Adrenal gland (tissue), 12 donors: ENCODE results near the gene TMEM151B. TPM values are rescaled to one million over a fixed set of nuclear protein-coding genes. Genes with fewer than 3 reads are reported as not detected.

Source experiments
- DNase-seq, 7 donors: peaks; one replicate each; pipeline ENCODE4 v3.0.0-alpha.2; 2019 to 2020
- H3K27ac ChIP-seq, 5 donors: fragments of 200-600 bp; sonication (generic) in 4 of 5; 1 replicate in 3 of 5; 2 replicates in 2 of 5; pipeline versions ENCODE4 v1.5.1 to v1.8.0; 2016 to 2020; ENCODE audit warnings: mild to moderate bottlenecking in 1 of 5
- H3K27me3 ChIP-seq: fragments of 200-600 bp; 2 replicates; pipeline ENCODE4 v1.8.0; 2021
- H3K36me3 ChIP-seq, 2 donors: fragments of 200-600 bp; replicated peaks in 1 of 2; 1 replicate in 1 of 2; 2 replicates in 1 of 2; pipeline versions ENCODE4 v1.5.1 to v1.8.0; 2018 to 2022
- H3K4me1 ChIP-seq, 2 donors: fragments of 200-600 bp; replicated peaks in 1 of 2; 1 replicate in 1 of 2; 2 replicates in 1 of 2; pipeline versions ENCODE4 v1.5.1 to v1.8.0; 2018 to 2021
- H3K4me3 ChIP-seq, 4 donors: fragments of 200-600 bp; sonication (generic) in 3 of 4; one replicate each; pipeline ENCODE4 v1.5.1; 2016 to 2018
- H3K9me3 ChIP-seq, 3 donors: fragments of 200-600 bp; sonication (generic) in 1 of 3; replicated peaks in 1 of 3; 1 replicate in 2 of 3; 2 replicates in 1 of 3; pipeline versions ENCODE4 v1.5.1 to v1.8.0; 2016 to 2021
- CTCF ChIP-seq, 6 experiments: fragments of 450-650 bp in 4 of 6; fragments of 200-600 bp in 2 of 6; sonication (generic) in 1 of 6; IDR thresholded peaks; 1 replicate in 5 of 6; 2 replicates in 1 of 6; pipeline versions ENCODE4 v1.5.1 to v1.8.0; 2016 to 2021; ENCODE audit warnings: antibody characterized with exemption in 6 of 6, mild to moderate bottlenecking in 2 of 6, moderate library complexity in 1 of 6
- POLR2A ChIP-seq, 2 donors: fragments of 450-650 bp; IDR thresholded peaks; one replicate each; pipeline ENCODE4 v1.6.1; 2017; ENCODE audit warnings: antibody characterized with exemption in 2 of 2, mild to moderate bottlenecking in 2 of 2, moderate library complexity in 1 of 2
- WGBS, 4 donors: extraction: QIAGEN DNeasy Blood & Tissue Kit in 2 of 4; methylation state at CpG; one replicate each; pipeline versions ENCODE4 v1.1.5 to v1.1.7; 2013 to 2017; 5-methylcytosine and 5-hydroxymethylcytosine counted together
- intact Hi-C, 2 donors: fragments of 100-400 bp; cut with DNase I; formaldehyde crosslinking; loops; one replicate each; pipeline versions ENCODE4 v1.14.1 to v1.15.0; 2022 to 2023
- polyA plus RNA-seq, 3 donors: library from polyadenylated mRNA; stranded (reverse); fragments of 200-250 nt in 2 of 3; fragments of 350-450 nt in 1 of 3; fragmentation: Illumina TruSeq in 1 of 3; extraction: RNeasy Lipid Tissue Mini Kit (QIAGEN cat#74804) in 1 of 3; gene quantifications; one replicate each; pipeline ENCODE4 v1.2.3, GENCODE V29; 2013 to 2014
- total RNA-seq, 9 donors: library from RNA; depleted of rRNA in 4 of 9; stranded (reverse); fragments of >200 nt in 4 of 9; fragments of 120-200 nt in 1 of 9; fragmentation: NEBNext Ultra II Directional in 1 of 9; extraction: Animal tissue kit (Norgen Biotek cat#: 25700) in 1 of 9; gene quantifications; one replicate each; pipeline versions ENCODE4 v1.1.0 to v1.2.4, GENCODE V29; 2013 to 2023
- donor health status: healthy with polysubstance abuse.
- donor health status: Bipolar disorder and iron deficiency.
- donor health status: DM: yes; HTN: yes; CAD: no.
- donor health status: DM: no; HTN: no; CAD: no.
- donor health status: DM: no; HTN: no; CAD: no.
- donor health status: DM: yes; HTN: yes; CAD: no.

Gene TMEM151B
- total and polyA plus RNA-seq, 12 donors, result 0.07 to 3.9 (median 0.79) TPM; not detected in 2

GRCh38 chr6:44292661-44293365, 22.6 kb downstream of the TMEM151B start:
- Histone ChIP-seq H3K27me3 (peaks cover 21% of the 10 kb centered on the region), H3K4me3 (no peak overlapping the region), H3K36me3 (no peaks in the 10 kb centered on the region), H3K9me3 (no peaks in the 10 kb centered on the region), H3K4me1 (peaks cover 8 to 9% of the 10 kb centered on the region in 2 donors), H3K27ac (no peak overlapping the region)
- TF ChIP-seq CTCF (IDR thresholded peaks at IDR 0.05) (no peak), POLR2A (IDR thresholded peaks at IDR 0.05) (no peak)
- no peak for DNase-seq
- 61 to 85% (median 68%) methylated on average over 4 of the region's 4 CpGs for WGBS, 4 donors
- intact Hi-C loops, result no loop called here

GRCh38 chr6:44294832-44295791, 24.9 kb downstream of the TMEM151B start:
- H3K27me3 ChIP-seq, result peaks cover 17% of the 10 kb centered on the region

GRCh38 chr6:44297063-44298038, 27.1 kb downstream of the TMEM151B start:
- DNase-seq, result peak in 5 of 7 donors; percentile 30 to 63 (median 46)
- H3K4me1 ChIP-seq, result peaks cover 8 to 14% of the 10 kb centered on the region in 2 donors
- intact Hi-C loops, result no loop called here
- 0 to 16% (median 0%) methylated on average over 5 to 86 of the region's 86 CpGs for WGBS, 4 donors
- H3K4me3 ChIP-seq, result peak overlapping the region in 2 of 4 donors; percentile 26 to 55
- H3K36me3 ChIP-seq, result peaks cover 0 to 7% of the 10 kb centered on the region in 2 donors
- peaks cover 14% of the 10 kb centered on the region for H3K27me3 ChIP-seq
- H3K27ac ChIP-seq, result no peak overlapping the region
- TF ChIP-seq POLR2A (IDR thresholded peaks at IDR 0.05) (no peak), CTCF (IDR thresholded peaks at IDR 0.05) (no peak)
- no peaks in the 10 kb centered on the region for H3K9me3 ChIP-seq

More at GRCh38 chr6:44294832-44295791, 24.9 kb downstream of the TMEM151B start:
- H3K9me3 ChIP-seq, result no peaks in the 10 kb centered on the region
- no peak overlapping the region for H3K4me3 ChIP-seq
- 65 to 74% (median 67%) methylated on average over 4 to 7 of the region's 7 CpGs for WGBS, 4 donors
- H3K36me3 ChIP-seq, result no peaks in the 10 kb centered on the region
- intact Hi-C loops, result no loop called here
- H3K27ac ChIP-seq, result no peak overlapping the region
- TF ChIP-seq CTCF (IDR thresholded peaks at IDR 0.05) (no peak), POLR2A (IDR thresholded peaks at IDR 0.05) (no peak)
- H3K4me1 ChIP-seq, result peaks cover 8 to 13% of the 10 kb centered on the region in 2 donors
- no peak for DNase-seq
